Activated CD4-positive, CD25-positive, alpha-beta regulatory T cell treated with anti-CD3 and anti-CD28 coated beads, Interleukin-2, amount 50 U/mL, for 72 hours (primary cell): Measurements from ENCODE around the gene GFPT2.

Source experiments
- DNase-seq: peaks from one replicate; pipeline ENCODE4 v3.0.0; 2021

GFPT2 gene

DNA sequence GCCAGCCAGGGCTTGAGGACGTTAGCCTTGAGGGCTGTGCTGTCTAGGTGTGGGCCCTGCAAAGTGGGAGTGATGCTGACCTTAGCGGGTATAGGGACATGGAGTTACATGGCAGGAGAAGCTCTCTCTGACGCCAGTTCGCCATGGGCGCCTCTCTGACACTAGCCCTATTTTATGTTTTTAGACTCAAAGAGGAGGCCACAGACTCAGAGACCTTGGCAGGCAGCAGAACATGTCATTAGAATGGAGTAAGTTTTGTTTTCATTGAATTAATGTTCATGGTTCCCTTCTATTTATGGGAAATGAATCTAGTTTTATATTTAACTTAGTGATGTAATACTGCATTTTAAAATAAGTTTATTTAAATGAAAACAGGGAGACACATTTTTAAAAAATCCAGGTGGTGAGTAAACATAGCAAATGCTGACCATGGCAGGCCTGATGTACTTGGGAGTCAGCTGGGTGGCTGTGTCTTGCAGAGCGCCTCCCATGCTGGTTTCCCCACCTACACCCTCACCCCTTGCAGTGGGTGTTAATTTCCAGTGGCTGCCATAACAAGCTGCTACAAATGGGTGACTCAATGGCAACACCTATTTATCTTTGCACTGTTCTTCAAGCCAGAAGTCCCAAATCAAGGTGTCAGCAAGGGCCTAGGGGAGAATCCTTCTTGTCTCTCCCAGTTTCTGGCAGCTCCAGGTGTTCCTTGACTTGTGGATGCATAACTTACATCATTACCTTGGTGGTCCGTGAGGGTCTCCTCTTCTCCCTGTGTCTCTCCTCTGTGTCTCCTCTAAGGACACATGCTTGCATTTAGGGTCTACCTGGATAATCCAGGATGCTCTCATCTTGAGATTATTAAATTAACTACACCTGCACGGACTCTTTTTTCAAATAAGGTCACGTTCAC, 25.6 kb upstream of the GFPT2 start:
- no peak for DNase-seq

GRCh38 chr5:180377556-180378197, 24.5 kb upstream of the GFPT2 start:
- DNase-seq = no peak

DNA sequence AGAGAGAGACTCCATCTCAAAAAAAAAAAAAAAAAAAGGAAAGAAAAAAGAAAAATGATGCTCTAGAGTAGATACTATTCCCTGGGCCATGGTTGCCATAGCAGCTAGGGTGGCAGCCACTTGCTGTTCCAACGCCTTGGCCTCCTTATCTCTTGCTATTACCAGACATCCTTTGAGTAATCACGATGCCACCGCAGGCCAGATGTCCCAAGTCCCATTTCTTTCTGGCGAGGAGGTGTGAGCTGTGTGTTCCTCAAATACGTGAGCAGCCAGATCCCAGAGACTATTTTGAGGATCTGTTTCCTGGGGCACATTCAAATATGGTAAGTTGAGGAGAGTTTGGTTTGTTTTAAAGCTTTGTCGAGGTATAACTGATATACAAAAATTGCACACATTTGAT, 23.4 kb upstream of the GFPT2 start:
- no peak for DNase-seq

- no peak for DNase-seq
Observed at GRCh38 chr5:180375955-180376354, 22.8 kb upstream of the GFPT2 start.

- DNase-seq = no peak
Observed at GRCh38 chr5:180375291-180375690, 22.2 kb upstream of the GFPT2 start.

DNA sequence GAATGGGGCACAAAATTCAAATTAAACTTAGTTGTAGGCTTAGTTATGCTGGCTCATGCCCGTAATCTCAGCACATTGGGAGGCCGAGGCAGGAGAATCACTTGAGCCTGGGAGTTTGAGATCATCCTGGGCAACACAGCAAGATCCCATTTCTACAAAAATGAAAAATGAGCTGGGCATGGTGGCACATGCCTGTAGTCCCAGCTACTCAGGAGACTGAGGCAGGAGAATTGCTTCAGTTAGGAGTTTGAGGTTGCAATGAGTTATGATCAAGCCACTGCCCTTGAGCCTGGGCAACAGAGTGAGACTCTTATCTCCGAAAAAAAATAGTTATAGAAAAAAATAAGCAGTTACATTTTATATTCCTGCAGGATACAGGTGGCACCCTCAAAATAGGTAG, 20.7 kb upstream of the GFPT2 start:
- DNase-seq = no peak

DNA sequence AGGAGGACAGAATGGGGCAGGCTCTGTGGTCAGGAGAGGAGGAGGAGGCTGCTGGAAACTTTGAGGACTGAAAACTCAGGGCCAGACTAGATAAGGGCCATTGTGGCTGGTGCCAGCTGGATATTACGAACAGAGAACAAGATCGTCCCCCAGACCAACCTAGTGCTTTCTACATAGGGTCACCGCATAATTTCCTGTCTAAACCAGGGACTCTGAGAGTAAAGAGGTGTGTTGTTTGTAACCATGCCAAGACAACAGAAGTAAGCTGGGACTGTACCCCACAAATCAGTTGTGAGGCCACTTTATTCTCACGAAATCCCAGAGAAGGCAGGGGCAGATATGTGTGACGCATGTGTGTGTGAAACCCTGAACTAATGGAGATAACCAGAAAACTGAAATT, 20.3 kb upstream of the GFPT2 start:
- DNase-seq = no peak

DNA sequence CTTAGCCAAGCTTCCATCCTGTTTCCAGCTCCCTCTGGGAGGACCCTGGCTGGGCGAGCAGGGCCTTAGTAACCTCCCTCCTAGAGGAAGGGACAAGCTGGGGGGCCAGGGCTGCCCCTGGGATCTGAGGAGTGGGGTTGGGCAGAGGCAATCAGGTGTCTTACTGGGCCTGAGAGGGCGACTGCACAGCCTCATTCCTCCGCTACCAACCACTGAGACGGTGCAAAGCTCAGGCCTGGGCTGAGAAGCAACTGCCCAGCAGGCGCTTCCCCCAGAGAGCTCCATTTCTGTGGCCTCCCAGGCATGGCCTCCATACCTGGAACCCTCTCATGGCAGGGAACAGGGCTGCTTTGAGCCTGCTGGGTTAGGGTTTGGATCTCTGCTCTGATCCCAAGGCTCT, 18.8 kb upstream of the GFPT2 start:
- DNase-seq = no peak

DNA sequence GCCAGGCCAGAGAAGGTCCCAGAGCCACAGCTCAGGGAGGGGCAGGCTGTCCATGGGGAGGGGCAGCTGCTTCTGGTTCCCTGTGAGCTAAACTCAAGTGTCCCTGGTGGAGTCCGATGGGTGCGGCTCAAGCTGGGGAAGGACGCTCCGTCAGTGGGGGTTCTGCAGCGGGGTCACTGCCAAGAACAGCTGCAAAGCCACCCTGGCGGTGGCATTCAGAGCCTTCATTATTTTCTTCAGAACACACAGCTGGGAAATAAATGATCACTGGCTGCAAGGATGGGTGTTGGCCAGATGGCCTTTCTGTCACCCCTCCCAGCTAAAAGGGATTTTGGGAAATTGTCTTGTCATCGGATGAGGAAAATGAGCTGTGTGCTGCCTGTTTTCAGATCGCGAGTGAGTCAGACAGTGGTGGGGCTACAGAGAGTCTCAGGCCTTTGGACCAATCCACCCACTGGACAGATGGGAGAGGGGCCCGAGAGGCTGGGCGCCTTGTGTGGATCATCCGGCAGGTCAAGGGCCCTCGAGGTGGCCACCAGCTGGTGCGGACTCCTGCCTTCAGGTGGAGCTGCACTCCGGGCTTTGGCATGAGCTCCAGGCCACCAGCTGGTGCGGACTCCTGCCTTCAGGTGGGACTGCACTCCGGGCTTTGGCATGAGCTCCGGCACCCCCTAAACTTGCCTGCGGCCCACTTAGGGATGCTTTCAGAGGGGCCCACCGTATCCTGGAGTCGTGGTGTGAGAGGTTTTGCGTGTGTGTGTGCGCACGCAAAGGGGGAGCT, 17.9 kb upstream of the GFPT2 start:
- DNase-seq = no peak

GRCh38 chr5:180367991-180368390, 14.9 kb upstream of the GFPT2 start:
- DNase-seq = no peak

DNA sequence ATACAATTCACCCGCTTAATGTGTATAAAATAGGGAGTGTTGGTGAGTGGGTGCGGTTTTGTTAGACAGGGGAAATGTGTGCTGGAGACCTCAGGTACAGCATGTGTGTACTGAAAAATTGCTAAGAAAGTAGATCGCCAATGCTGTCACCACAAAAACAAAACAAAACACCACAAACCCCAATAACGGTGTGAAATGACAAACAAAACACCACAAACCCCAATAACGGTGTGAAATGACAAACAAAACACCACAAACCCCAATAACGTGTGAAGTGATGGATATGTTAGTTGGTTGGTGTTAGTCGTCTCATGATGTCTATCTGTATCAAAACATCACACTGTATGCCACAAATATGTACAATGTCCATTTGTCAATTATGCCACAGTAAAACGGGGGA, 14.2 kb upstream of the GFPT2 start:
- no peak for DNase-seq

GRCh38 chr5:180366326-180366725, 13.2 kb upstream of the GFPT2 start:
- no peak for DNase-seq

- DNase-seq = no peak
Observed at GRCh38 chr5:180365829-180366228, 12.7 kb upstream of the GFPT2 start.

GRCh38 chr5:180364306-180364856, 11.2 kb upstream of the GFPT2 start:
- DNase-seq = no peak

DNA sequence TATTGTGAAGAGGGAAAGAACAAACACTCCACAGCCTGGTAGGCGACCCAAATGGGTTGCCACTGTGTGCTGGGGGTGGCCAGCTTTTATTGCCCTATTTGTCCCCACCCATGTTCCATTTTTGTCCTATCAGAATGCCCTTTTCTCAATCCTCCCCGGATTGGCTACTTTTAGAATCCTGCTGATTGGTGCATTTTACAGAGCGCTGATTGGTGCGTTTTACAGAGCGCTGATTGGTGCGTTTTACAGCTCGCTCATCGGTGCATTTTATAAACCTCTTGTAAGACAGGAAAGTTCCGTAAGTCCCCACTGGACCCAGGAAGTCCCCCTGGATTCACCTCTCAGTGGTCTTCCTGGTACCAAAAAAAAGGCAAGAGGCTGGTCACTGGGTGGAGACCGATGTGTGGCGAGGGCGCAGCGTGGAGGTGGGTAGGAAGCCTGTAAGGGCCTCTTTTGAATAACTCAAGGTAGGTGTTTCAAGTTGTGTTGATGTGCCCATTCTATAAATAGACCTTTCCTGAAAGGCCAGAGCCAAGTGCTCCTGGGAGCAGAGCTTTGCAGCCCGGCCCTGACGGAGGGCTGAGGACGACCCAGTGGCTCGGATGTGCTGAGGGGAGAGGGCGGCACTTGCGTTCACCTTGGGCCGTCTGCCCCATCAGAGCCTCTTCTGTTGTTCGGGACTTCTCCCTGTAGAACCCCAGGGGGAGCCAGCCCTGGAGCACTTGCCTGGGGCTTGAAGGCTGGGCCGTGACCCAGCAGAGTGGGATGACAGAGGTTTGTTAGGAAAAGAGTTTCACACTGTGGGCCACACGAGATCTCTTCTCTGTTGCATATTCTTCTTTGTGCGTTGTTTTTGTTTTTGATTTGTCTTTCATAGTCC, 7.2 kb upstream of the GFPT2 start:
- DNase-seq = no peak

- DNase-seq = no peak
Observed at GRCh38 chr5:180358694-180359093, 5.6 kb upstream of the GFPT2 start.

DNA sequence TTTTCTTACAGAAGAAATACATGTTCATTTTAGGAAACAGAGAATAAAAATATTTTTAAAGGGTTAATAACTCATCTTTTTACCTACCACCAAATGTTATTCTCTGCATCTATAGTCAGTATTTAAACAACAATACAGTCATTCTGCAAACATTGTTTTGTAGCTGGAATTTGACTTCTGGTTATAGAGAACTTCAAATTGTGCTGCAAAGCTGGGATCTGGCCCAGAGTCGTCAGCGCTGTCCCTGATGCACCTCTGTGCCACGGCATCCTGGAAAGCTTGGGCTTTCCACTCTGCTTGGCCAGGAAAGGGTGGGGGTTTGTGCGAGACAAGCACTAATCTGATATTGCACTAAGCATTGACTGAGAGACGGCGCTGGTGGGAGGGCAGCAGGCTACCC, 5.0 kb upstream of the GFPT2 start:
- no peak for DNase-seq

- no peak for DNase-seq
Observed at GRCh38 chr5:180354966-180355365, 1.8 kb upstream of the GFPT2 start.

- DNase-seq = no peak
Observed at GRCh38 chr5:180353980-180354452, 880 bp upstream of the GFPT2 start.

- DNase-seq = no peak
Observed at GRCh38 chr5:180352116-180353047, 754 bp downstream of the GFPT2 start.
